Activated gamma-delta T cell (primary cell): Measurements from ENCODE around the gene KIF1B.
"Not testable (repeated sequence)": the region's sequence is repeated elsewhere in the genome, so short reads cannot be mapped to it uniquely, and the experiment has no call there.

Experiments used
- DNase-seq: peaks from one replicate; lab custom pipeline; 2025; lab: John Stamatoyannopoulos, UW

Gene KIF1B

GRCh38 chr1:10237157-10237539, 26.8 kb downstream of the KIF1B start:
- DNase-seq = no peak

DNA sequence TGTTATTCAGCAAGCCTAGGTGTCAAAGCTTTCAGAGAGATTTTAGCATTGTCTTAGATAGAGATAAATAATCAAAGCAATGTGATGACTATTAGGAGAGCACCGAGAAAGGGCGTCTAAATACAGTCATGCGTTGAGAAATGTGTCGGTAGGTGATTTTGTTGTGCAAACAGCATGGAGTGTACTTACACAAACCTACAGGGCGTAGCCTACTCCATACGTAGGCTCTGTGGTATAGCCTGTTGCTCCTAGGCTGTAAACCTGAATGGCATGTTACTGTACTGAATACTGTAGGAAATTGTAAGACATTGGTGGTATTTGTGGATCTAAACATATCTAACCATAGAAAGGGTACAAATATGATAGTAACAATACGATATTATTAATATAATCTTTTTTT, 31.8 kb downstream of the KIF1B start:
- DNase-seq = no peak

GRCh38 chr1:10242811-10243210, 32.4 kb downstream of the KIF1B start:
- DNase-seq = no peak

DNA sequence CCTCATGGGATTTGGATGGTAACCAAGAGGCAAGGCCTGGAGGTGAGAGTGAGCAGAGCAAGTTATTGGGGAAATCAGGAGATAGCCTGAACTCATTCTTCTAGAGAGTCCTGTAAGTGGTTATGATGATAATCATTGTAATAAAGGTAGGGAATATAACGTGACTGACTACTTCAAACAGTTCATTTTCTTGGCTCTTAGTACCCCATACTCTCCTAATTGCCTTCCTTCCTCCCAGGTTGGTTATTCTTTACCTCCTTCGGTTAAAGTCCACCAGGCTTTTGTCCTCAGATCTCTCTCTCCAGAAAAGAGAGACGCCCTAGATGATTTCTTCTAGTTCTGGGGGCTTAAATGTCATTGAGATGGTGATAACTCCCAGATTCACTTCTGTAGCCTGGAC, 35.3 kb downstream of the KIF1B start:
- no peak for DNase-seq

DNA sequence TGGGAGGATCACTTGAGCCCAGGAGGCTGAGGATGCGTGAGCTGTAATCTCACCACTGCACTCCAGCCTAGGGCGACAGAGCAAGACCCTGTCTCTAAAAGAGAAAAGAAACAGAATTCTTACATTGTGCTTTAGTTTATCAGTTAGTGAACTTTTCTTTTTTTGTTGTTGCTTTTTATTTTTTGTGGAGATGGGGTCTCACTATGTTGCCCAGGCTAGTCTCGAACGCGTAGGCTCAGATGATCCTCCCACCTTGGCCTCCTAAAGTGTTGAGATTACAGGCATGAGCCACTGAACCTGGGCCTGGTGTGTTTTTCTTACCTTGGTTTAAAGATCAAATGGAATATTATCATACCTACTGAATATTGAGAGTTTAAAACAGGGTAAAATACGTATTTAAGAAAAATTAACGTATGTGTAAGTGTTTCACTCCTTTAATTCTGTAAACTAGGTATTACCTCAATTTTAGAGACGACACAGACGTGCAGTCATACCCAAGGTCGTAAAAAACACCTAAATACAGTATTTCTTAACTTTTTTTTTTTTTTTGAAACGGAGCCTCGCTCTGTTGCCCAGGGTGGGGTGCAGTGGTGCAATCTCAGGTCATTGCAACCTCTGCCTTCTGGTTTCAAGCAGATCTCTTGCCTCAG, 39.6 kb downstream of the KIF1B start:
- DNase-seq = no peak

GRCh38 chr1:10250663-10251062, 40.3 kb downstream of the KIF1B start:
- DNase-seq = no peak

- DNase-seq = not testable (repeated sequence)
Observed at GRCh38 chr1:10251325-10252108, 41.1 kb downstream of the KIF1B start.

DNA sequence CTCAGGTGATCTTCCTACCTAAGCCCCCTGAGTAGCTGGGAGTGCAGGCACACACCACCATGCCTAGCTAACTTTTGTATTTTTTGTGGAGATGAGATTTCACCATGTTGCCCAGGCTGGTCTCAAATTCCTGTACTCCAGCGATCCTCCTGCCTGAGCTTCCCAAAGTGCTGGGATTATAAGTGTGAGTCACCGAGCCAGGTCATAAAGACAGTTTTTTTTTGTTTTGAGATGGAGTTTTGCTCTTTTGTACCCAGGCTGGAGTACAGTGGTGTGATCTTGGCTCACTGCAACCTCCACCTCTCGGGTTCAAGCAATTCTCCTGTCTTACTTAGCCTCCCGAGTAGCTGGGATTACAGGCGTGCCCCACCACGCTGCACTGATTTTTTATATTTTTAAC, 42.1 kb downstream of the KIF1B start:
- DNase-seq = no peak

GRCh38 chr1:10253149-10253548, 42.8 kb downstream of the KIF1B start:
- DNase-seq = no peak

- no peak for DNase-seq
Observed at GRCh38 chr1:10253755-10254154, 43.4 kb downstream of the KIF1B start.

DNA sequence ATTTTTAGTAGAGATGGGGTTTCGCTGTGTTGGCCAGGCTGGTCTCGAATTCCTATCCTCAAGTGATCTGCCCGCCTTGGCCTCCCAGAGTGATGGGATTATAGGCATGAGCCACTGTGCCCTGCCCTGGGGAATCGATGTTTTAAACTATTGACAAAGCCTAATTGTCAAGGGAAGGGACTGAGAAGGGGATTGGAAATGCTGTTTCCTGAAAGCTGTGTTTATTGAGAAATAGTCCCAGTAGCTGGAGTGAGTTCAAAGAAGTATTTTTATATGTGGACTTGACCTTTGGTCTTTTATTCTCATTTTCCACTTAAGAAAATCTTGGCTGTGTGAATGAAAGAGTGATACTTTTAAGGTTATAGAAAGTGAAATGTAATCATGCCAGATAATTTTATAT, 47.5 kb downstream of the KIF1B start:
- no peak for DNase-seq

DNA sequence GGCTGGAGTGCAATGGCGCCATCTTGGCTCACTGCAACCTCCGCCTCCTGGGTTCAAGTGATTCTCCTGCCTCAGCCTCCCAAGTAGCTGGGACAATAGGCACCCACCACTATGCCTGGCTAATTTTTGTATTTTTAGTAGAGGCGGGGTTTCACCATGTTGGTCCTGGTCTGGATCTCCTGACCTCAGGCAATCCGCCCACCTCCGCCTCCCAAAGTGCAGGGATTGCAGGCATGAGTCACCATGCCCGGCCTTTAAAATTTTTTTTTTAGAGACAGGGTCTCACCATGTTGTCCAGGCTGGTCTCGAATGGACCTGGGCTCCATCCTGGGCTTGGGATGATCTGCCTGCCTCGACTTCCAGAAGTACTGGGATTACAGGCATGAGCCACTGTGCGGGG, 49.2 kb downstream of the KIF1B start:
- not testable (repeated sequence) for DNase-seq

DNA sequence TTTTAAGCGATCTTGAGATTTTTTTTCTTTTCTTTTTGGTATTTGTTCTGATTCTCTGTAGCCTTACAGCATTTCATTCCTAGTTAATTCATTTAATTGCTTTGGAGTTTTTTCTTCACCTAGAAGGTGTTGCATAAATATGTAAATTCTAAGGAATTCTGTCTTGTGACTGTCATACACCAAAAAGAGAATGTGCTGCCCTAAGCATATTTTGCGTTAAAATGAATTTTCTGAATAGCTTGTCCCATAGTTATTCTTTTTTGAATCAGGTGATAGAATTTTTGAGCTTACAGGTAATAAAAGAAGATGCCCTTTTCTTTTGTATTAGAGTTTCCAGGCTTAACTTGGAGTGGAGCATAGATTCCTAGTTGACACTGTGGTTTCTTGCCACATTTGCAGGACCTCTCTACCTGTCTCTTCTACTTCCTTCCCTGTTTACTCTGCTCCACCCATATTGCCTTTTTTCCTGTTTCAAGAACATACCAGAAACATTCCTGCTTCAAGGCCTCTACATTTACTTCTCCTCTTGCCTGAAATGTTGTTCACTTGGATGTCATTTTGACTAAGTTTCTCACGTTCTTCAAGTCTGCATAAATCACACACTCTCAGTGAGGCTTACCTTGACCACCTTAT, 53.2 kb downstream of the KIF1B start:
- no peak for DNase-seq

- DNase-seq = no peak
Observed at GRCh38 chr1:10265027-10265426, 54.7 kb downstream of the KIF1B start.

DNA sequence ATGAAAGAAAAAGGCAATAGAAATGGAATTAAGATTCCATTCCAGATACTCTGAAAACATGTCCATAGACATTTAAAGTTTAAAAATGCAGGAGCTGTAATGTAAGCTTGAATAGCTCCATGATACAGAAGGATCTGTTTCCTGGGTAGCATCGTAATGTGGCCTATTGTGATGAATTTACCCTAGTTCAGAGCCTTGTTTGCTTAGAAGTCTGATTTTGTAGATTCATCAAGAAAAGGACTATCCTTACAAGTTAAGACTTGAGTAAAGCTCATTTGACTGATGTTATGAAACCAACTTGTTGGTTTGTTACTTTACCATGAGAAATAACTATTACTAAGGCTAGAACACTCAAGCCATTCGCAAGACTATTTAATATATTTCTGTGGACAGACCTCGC, 55.5 kb downstream of the KIF1B start:
- DNase-seq = no peak

DNA sequence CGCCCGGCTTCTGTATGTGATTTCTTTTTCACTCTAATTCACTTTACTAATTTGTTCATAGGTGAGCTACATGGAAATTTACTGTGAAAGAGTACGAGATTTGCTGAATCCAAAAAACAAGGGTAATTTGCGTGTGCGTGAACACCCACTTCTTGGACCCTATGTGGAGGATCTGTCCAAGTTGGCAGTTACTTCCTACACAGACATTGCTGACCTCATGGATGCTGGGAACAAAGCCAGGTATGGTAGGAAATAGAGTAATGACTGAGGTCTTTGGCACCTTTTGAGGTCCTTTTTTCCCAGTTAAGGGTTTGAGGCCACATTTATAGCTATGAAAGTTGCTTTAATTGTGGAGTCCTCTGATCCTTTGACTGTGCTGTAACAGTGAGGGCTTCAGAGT, 56.9 kb downstream of the KIF1B start:
- no peak for DNase-seq

GRCh38 chr1:10267921-10268320, 57.6 kb downstream of the KIF1B start:
- no peak for DNase-seq

GRCh38 chr1:10271090-10271489, 60.7 kb downstream of the KIF1B start:
- DNase-seq = no peak

DNA sequence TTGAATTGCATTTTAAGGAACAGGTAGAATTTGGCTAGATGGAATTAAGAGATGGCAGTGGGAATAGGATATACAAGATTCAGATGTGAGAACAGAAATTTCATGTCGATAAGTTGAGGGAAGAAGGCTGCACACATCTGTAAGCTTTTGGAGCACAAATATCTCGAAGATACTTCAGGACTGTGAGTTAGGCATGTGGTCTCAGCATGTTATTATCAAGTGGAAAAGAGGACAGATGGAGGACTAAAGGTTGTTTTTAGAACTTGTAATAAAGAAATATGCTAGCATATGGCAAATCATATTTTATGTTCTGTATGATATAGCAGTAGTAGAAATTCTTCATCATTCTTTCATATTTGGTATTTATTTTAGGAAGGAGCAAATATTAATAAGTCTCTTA, 61.5 kb downstream of the KIF1B start:
- no peak for DNase-seq

GRCh38 chr1:10272274-10272673, 61.9 kb downstream of the KIF1B start:
- DNase-seq = no peak

- DNase-seq = no peak
Observed at GRCh38 chr1:10278880-10279279, 68.5 kb downstream of the KIF1B start.

DNA sequence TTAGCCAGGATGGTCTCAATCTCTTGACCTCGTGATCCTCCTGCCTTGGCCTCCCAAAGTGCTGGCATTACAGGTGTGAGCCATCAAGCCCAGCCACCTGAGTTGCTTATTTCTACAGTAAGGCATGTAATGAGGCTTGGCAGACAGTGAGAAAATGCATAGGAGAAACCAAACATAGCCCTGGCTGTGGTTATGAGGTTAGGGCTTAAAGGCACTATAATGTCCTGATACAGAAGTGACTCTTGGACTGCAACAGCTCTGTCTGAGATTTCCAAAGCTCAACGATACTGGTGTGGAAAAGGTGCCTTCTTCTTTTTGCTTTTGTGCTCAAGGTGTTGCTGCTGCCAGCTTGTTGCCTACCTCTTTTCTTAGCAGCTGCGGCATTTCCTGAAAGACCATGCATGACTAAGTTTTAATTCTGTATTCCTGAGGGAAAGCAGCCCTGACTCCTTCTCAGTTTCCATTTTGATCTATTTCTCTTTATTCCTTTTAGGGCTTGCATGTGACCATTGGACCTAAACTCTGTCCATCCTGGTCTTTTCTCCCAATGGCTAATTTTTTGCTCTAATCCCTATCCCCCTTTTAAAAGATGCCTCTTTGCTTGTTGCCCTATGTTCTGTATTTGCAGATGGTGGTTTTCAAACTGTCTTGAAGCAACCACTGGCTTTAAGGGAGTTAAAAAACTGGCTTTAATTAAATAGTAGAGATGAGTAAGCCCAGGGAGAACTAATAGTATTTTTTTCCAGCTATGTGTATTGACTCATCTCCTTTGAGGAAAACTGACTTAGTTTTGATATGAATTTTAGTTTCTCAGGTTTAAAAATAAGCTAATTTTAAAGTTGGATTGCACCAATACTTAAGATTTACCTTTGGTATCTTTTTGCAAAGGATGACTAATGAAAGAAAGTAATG, 70.3 kb downstream of the KIF1B start:
- no peak for DNase-seq
